ENCODE results near the gene CD300H.
A peak's percentile ranks its signal among the peaks of the same experiment; 100 is the strongest.
"Not testable (repeated sequence)": the region's sequence is repeated elsewhere in the genome, so short reads cannot be mapped to it uniquely, and the experiment has no call there.

Gene CD300H

DNA sequence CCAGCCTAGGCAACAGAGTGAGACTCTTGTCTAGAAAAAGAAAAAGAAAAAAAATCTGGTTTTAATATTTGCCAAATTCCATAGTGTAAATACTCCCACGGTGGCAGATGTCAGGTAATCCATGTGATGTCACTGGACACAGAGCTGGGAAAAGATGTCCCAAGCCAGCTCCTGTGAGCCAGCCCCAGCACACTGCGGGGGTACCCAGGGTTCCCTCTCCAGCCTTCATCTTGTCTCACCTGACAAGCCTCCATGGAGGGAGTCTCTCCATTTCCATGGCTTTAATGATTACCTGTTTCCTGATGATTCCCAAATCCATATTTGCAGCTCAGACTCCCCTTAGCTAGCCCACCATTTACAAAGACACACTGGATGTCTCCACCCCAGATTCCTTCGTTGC, 40.6 kb downstream of the CD300H start:
- DNase-seq = no peak

DNA sequence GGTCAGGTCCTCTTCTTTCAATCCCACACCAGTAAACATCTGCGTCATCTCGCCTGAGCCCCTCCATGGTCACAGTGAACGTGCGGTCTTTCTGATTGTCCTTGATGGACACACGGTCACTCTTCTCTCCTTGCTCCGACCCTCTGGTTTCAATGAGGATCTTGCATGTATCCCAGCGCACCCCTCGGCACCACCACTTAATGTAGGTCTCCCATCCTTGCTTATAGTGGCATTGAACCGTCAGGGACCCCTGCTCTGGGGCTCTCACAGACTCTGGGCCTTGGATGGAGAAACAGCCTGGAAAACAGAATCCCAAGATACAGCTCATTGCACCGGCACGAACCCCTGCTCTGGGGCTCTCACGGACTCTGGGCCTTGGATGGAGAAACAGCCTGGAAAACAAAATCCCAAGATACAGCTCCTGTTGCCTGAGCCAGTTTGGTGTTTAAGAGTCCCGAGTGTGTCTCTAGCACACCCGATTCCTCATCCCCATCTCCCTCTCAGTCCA, 41.5 kb downstream of the CD300H start:
- no peak for DNase-seq

DNA sequence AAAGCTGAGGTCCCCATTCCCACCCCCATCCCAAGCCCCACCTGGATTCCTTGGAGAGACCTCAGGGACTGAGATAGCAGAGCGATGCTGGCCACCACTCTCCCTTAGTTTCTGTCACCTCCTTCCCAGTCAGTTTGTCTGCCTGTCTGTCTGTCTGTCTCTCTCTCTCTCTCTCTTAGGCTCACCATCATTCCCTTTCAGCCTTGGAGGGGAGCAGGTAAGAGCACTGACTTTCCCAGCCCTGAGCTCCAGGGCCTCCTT, 41.9 kb downstream of the CD300H start:
- no peak for DNase-seq

GRCh38 chr17:74524653-74525464, 42.5 kb downstream of the CD300H start:
- peak; percentile 42 to 76 (median 74) for DNase-seq

DNA sequence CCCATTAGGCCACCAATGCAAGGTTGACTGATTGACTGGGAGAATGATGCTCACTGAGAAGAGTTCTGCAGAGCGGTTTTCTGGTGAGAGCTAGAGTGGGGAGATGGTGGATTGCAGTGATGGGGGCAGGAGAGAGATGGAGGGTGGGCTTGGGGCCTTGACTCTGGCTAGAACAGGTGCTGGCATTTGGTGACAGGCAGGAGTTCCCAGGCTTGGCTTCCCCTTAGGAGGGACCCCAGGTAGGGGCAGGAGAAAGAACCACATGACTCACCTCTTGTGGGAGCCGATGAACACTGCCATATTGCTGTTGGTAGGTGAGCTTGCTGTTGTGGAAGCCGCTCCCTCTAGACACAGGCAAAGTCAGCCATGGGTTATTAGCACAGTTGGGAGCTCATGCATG, 44.0 kb downstream of the CD300H start:
- DNase-seq = no peak

GRCh38 chr17:74522381-74523105, 44.8 kb downstream of the CD300H start:
- no peak for DNase-seq

GRCh38 chr17:74521701-74522201, 45.6 kb downstream of the CD300H start:
- peak; percentile 80 to 91 (median 87) for DNase-seq

- DNase-seq = peak; percentile 91 to 99 (median 96)
These were observed 46.4 kb downstream of the CD300H start for GRCh38 chr17:74520790-74521480.

- peak; percentile 77 to 91 (median 88) for DNase-seq
These were observed 47.3 kb downstream of the CD300H start for GRCh38 chr17:74520016-74520434.

DNA sequence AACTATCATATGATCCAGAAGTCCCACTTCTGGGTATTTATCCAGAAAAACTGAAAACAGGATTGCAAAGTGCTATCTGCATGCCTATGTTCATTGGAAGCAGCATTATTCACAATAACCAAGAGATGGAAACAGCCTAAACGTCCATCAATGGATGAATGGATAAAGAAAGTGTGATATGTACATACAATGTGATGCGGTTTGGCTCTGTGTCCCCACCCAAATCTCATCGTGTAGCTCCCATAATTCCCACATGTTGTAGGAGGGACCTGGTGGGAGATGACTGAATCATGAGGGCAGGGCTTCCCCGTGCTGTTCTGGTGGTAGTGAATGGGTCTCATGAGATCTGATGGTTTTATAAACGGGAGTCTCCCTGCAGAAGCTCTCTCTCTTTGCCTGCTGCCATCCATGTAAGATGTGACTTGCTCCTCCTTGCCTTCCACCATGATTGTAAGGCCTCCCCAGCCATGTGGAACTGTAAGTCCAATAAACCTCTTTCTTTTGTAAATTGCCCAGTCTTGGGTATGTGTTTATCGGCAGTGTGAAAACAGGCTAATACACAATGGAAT, 48.8 kb downstream of the CD300H start:
- DNase-seq = not testable (repeated sequence)

DNA sequence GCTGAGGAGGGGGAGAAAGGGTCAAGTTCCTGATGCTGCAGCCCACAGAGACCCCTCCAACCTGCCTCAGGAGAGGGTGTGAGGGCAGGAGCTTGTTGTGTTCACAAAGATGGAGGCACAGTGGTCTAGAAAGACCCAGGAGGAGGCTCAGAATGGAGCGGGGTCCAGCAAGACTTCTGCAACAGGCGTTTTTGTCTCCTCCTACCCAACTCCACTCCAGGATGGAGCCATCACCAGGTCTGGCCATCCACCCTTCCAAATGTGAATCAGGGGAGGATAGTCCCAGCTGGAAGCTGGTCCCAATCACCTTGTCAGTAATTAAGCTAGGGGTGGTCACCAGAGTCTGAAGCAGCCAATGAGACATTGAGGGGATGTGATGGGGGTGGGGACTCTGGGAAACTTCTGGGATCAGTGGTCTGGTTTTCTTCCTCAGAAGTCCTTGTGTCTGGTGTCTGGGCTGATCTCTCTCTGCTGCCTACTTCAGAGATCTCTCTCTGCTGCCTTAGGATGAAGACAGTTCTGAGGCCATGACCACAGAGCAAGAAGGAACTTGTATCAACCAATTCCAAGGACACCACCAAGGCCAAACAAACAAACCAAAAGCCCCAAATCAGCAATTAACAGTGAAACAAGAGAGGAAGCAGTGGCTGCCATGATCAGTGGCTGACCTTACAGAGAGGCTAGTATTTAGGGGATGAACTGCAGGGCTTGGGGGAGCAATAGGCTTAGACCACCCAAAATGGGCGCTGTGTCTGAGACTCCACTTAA, 50.6 kb downstream of the CD300H start:
- DNase-seq = peak; percentile 60 to 82 (median 72)

DNA sequence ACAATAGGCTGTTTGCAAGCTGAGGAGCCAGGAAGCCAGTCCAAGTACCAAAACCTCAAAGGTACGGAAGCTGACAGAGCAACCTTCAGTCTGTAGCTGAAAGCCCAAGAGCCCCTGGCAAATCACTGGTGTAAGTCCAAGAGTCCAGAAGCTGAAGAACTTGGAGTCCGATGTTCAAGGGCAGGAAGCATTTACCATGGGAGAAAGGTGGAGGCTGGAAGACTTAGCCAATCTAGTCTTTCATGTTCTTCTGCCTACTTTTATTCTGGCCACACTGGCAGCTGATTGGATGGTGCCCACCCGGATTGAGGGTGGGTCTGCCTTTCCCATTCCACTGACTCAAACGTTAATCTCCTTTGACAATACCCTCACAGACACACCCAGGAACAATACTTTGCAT, 51.4 kb downstream of the CD300H start:
- no peak for DNase-seq

DNA sequence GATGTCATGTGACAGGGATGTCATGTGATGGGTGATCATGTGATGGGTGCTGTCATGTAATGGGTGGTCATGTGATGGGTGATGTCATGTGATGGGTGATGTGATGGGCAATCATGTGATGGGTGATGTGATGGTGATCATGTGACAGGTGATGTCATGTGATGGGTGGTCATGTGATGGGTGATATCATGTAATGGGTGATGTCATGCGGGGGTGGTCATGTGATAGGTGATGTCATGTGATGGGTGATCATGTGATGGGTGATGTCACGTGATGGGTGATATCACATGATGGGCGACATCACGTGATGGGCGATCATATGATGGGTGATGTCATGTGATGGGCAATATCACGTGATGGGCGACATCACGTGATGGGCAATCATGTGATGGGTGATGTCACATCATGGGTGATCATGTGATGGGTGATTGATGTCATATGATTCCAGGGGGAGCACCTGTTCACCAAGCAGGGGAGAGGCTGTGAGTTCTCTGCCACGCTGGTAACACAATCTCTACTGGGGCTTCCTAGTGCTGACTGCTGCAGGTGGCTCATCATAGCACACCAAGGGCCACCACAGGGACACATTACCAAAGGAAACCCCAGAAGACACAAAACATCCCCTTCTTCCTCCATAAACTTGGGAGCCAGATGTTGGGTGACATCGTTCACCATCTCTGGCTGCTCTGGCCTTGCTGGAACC, 52.5 kb downstream of the CD300H start:
- peak; percentile 61 to 74 (median 66) for DNase-seq

- peak; percentile 63 to 79 (median 72) for DNase-seq
These were observed 53.2 kb downstream of the CD300H start for GRCh38 chr17:74513987-74514631.

DNA sequence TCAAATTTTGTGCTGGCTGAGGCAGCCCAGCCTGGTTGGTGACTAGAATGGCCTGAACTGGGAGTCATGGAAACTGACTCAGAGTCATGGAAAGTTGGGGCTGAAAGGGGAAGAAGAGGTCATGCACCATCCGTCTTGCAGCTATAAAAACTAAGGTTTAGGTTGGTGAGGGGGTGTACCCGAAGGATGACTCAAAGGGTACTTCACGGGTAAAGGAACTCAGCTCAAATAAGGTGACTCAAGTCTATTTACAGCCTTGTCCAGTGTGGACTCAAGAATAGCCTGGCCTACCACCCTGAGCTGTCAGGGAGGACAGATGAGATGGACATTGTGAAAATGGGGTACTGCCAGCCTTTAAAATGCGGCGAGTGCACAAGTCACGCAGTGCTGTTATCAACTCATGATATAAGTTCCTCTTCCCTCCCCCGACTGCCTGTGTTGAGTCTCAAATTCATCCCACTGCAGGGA, 54.7 kb downstream of the CD300H start:
- DNase-seq = peak; percentile 91 to 99 (median 94)

- DNase-seq = peak; percentile 49 to 67 (median 58)
These were observed 55.3 kb downstream of the CD300H start for GRCh38 chr17:74512036-74512435.

Data from suppressor macrophage (primary cell).